Nephron progenitor cell (in vitro differentiated cells): ENCODE data around the gene MCM10.
A peak's percentile ranks its signal among the peaks of the same experiment; 100 is the strongest.

Source experiments
- DNase-seq: peaks from one replicate; pipeline ENCODE4 v3.0.0; 2021
- H3K27ac Mint-ChIP-seq: 2 replicates; pipeline ENCODE4 v1.8.0; 2021; ENCODE audit warnings: mild to moderate bottlenecking, moderate library complexity, mixed read lengths
- H3K27me3 Mint-ChIP-seq: 2 replicates; pipeline ENCODE4 v1.8.0; 2021; ENCODE audit warnings: mild to moderate bottlenecking, low read depth, mixed read lengths; ENCODE audit not compliant: poor library complexity
- H3K36me3 Mint-ChIP-seq: 2 replicates; pipeline ENCODE4 v1.8.0; 2021; ENCODE audit warnings: low read depth, mixed read lengths
- H3K4me1 Mint-ChIP-seq: 2 replicates; pipeline ENCODE4 v1.8.0; 2021; ENCODE audit warnings: mixed read lengths
- H3K4me3 Mint-ChIP-seq: 2 replicates; pipeline ENCODE4 v1.8.0; 2021; ENCODE audit warnings: mild to moderate bottlenecking, moderate library complexity, mixed read lengths
- H3K9me3 Mint-ChIP-seq: 2 replicates; pipeline ENCODE4 v1.8.0; 2021; ENCODE audit warnings: mild to moderate bottlenecking, moderate library complexity, mixed read lengths
- TF ChIP-seq, protein P1 (sequence below): fragments of 200-600 bp; sonication (generic); IDR thresholded peaks from 2 replicates; pipeline ENCODE4 v1.5.0; 2021; ENCODE audit warnings: antibody characterized with exemption

Gene MCM10

DNA sequence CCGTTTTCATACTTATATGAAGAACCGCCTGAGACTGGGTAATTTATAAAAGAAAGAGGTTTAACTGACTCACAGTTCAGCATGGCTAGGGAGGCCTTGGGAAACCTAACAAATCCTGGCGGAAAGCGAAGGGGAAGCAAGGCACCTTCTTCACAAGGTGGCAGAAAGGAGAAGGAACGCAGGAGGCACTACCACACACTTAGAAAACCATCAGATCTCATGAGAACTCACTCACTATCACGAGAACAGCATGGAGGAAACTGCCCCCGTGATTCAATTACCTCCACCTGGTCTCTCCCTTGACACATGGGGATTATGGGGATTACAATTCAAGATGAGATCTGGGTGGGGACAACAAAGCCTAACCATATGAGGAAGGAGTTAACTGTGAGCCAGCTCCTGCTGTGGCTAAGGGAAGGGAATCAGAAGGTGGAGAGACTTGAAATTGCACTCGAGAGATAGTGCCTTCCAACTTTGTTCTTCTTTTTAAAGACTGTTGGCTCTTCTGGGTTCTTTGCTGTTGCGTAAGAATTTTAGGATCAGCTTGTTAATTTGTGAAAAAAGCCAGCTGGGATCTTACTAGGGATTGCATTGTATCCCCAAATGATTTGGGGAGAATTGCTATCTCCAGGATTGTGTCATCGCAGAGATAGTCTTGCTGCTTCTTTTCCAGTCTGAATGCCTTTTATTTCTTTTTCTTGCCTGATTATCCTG, 40.4 kb upstream of the MCM10 start:
- Mint-ChIP-seq H3K9me3 (no peaks in the 10 kb centered on the region), H3K27ac (peak overlapping the region; percentile 84), H3K27me3 (peaks cover 5% of the 10 kb centered on the region), H3K4me1 (peaks cover 4% of the 10 kb centered on the region), H3K36me3 (peaks cover 10% of the 10 kb centered on the region), H3K4me3 (no peak overlapping the region)
- no peak for DNase-seq
- TF ChIP-seq, protein P1, sequence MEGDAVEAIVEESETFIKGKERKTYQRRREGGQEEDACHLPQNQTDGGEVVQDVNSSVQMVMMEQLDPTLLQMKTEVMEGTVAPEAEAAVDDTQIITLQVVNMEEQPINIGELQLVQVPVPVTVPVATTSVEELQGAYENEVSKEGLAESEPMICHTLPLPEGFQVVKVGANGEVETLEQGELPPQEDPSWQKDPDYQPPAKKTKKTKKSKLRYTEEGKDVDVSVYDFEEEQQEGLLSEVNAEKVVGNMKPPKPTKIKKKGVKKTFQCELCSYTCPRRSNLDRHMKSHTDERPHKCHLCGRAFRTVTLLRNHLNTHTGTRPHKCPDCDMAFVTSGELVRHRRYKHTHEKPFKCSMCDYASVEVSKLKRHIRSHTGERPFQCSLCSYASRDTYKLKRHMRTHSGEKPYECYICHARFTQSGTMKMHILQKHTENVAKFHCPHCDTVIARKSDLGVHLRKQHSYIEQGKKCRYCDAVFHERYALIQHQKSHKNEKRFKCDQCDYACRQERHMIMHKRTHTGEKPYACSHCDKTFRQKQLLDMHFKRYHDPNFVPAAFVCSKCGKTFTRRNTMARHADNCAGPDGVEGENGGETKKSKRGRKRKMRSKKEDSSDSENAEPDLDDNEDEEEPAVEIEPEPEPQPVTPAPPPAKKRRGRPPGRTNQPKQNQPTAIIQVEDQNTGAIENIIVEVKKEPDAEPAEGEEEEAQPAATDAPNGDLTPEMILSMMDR: no peak

DNA sequence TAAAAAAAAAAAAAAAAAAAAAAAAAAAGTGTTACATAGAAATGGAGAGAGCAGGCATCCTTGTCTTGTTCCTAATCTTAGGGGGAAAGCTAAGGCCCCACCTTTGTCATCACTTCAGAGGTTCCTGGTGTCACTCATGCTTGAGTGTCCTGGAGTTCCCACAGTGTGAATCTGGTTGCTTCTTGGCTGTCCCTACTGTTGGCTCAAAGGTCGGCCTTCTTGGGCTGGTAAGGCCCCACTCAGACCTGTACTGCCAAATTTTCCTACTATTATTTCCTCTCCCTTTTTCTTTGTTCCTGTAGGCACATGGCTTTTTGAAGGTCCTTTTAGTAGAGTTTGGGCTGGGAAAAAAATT, 39.9 kb upstream of the MCM10 start:
- Mint-ChIP-seq H3K27me3 (peaks cover 5% of the 10 kb centered on the region), H3K36me3 (peaks cover 10% of the 10 kb centered on the region), H3K4me3 (no peak overlapping the region), H3K27ac (no peak overlapping the region), H3K4me1 (no peaks in the 10 kb centered on the region), H3K9me3 (no peaks in the 10 kb centered on the region)
- TF ChIP-seq, protein P1: no peak
- no peak for DNase-seq

DNA sequence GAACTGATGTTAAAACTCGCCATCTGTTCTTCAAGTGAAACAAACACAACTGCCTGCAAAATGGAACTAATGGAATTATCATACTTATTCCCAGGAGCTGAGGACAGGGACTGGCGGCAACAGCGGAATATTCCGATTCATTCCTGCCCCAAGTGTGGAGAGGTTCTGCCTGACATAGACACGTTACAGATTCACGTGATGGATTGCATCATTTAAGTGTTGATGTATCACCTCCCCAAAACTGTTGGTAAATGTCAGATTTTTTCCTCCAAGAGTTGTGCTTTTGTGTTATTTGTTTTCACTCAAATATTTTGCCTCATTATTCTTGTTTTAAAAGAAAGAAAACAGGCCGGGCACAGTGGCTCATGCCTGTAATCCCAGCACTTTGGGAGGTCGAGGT, 24.7 kb upstream of the MCM10 start:
- Mint-ChIP-seq H3K27me3 (no peaks in the 10 kb centered on the region), H3K4me1 (peaks cover 22% of the 10 kb centered on the region), H3K27ac (no peak overlapping the region), H3K9me3 (no peaks in the 10 kb centered on the region), H3K4me3 (no peak overlapping the region), H3K36me3 (no peaks in the 10 kb centered on the region)
- TF ChIP-seq, protein P1: no peak
- no peak for DNase-seq

DNA sequence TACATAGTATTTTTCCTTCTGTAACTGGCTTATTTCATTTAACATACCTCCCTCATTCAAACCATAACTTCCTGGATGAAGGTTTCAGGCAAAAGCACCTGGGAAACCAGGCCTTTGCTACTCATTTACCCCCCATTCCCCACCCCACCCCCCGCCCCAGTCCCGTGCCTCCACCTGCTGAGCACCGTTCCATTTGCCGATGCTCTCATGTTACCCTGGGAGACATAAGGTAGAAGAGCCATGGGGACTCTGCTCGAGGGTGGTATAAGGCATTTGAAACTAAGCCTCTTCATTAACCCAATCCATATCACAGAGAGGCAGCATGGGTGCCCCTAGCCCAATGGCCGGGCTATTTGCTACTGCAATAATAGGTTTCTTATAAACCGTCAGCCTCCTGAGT, 22.2 kb upstream of the MCM10 start:
- H3K4me1 Mint-ChIP-seq: peaks cover 27% of the 10 kb centered on the region
- no peaks in the 10 kb centered on the region for H3K36me3 Mint-ChIP-seq
- no peak overlapping the region for H3K27ac Mint-ChIP-seq

DNA sequence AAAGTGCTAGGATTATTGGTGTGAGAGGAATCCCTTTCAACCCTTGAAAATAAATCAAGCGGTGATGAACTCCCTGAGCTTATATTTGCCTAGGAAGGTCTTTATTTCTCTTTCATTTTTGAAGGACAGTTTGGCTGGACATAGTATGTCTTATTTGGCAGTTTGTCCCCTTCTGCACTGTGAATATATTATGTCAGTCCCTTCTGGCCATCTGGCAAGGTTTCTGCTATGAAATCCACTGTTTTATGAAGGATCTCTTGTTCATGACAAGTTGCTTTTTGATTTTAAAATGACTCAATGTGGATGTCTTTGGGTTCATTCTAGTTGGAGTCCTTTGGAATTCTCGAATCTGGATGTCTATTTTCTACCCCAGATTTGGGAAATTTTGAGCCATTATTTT, 21.7 kb upstream of the MCM10 start:
- Mint-ChIP-seq H3K27ac (no peak overlapping the region), H3K4me3 (no peak overlapping the region), H3K36me3 (no peaks in the 10 kb centered on the region), H3K27me3 (no peaks in the 10 kb centered on the region), H3K4me1 (peaks cover 29% of the 10 kb centered on the region), H3K9me3 (peaks cover 5% of the 10 kb centered on the region)
- no peak for DNase-seq
- TF ChIP-seq, protein P1: no peak

More for the DNA sequence above, 22.2 kb upstream of the MCM10 start:
- TF ChIP-seq, protein P1: no peak
- no peak for DNase-seq
- no peaks in the 10 kb centered on the region for H3K27me3 Mint-ChIP-seq
- peaks cover under 1% of the 10 kb centered on the region for H3K9me3 Mint-ChIP-seq
- H3K4me3 Mint-ChIP-seq: no peak overlapping the region

DNA sequence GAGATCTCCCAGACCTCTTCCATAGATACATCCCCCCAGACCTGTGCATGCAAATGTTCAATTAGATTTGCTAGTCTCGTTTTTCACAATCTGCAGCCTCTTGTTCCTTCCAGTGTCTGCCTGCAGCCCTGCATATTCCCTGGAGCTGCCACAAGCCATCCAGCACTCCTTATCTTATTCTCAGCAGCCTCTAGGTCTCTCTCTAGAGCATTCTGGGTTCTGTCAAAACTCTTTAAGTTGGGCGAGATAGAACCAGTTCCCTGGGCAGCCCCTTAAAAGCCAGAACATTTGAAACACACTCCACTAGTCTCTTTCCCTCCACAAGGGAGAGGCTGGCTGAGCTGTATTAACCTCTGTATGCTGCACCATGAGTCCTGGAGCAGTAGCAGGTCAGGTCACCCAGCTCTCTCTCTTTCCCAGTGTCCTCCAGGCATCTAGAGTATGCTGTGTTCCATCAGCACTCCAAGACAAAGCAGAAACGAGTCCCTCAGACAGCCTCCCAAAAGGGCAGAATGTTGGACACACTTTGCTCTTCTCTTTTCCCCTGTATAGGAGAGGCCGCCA, 20.6 kb upstream of the MCM10 start:
- H3K4me1 Mint-ChIP-seq: peaks cover 29% of the 10 kb centered on the region
- no peak overlapping the region for H3K4me3 Mint-ChIP-seq
- no peak for DNase-seq
- H3K36me3 Mint-ChIP-seq: no peaks in the 10 kb centered on the region
- peaks cover 13% of the 10 kb centered on the region for H3K9me3 Mint-ChIP-seq
- TF ChIP-seq, protein P1: no peak
- H3K27ac Mint-ChIP-seq: no peak overlapping the region
- no peaks in the 10 kb centered on the region for H3K27me3 Mint-ChIP-seq
